B cell (primary cell): ENCODE results near the gene RAB43. TPM values are rescaled to one million over a fixed set of nuclear protein-coding genes. Genes with fewer than 3 reads are reported as not detected.

Experiments used
- ATAC-seq: fragments of 200-7000 bp; cut with Tn5 transposase; one replicate; pipeline ENCODE4 v1.10.0; 2021; ENCODE audit warnings: low read depth, mild to moderate bottlenecking, moderate number of reproducible peaks, moderate library complexity
- CTCF ChIA-PET: fragments of 350-600 bp; sonication (Branson Sonifier 250); formaldehyde crosslinking; loops from one replicate; lab custom pipeline; 2021; ENCODE audit warnings: antibody characterized with exemption, inconsistent platforms; lab: Charles Lee
- POLR2A ChIA-PET: fragments of 350-600 bp; sonication (Branson Sonifier 250); formaldehyde crosslinking; loops from one replicate; lab custom pipeline; 2021; ENCODE audit warnings: antibody characterized with exemption; lab: Charles Lee
- DNase-seq: peaks from one replicate; pipeline ENCODE4 v3.0.0; 2013
- H2AFZ ChIP-seq: 2 replicates; pipeline ENCODE4 v1.6.1; 2012; ENCODE audit warnings: mild to moderate bottlenecking, low read depth, low read length; ENCODE audit not compliant: insufficient read depth, poor library complexity, severe bottlenecking
- H3K27ac ChIP-seq, 2 donors: 1 replicate in 1 of 2; 2 replicates in 1 of 2; pipeline ENCODE4 v1.5.1; 2012 to 2013; ENCODE audit warnings: low read length in 2 of 2, mild to moderate bottlenecking in 2 of 2, moderate library complexity in 1 of 2
- H3K27me3 ChIP-seq, 4 experiments: fragments of 200-600 bp in 1 of 4; sonication (generic) in 1 of 4; replicated peaks in 1 of 4; 1 replicate in 2 of 4; 2 replicates in 2 of 4; pipeline versions ENCODE4 v1.6.1 to v1.7.0; 2013 to 2016; ENCODE audit warnings: low read length in 3 of 4, mild to moderate bottlenecking in 2 of 4, mixed read lengths in 1 of 4, moderate library complexity in 1 of 4; ENCODE audit not compliant: insufficient read depth in 4 of 4, control insufficient read depth in 3 of 4; ENCODE audit errors: control extremely low read depth in 1 of 4
- H3K36me3 ChIP-seq, 2 experiments: replicated peaks in 1 of 2; 1 replicate in 1 of 2; 2 replicates in 1 of 2; pipeline versions ENCODE4 v1.6.1 to v1.7.1; 2013; ENCODE audit warnings: low read length in 1 of 2; ENCODE audit not compliant: insufficient read depth in 2 of 2, control insufficient read depth in 1 of 2; ENCODE audit errors: control extremely low read depth in 1 of 2, extremely low read depth in 1 of 2
- H3K4me1 ChIP-seq, 2 donors: fragments of 200-600 bp in 1 of 2; sonication (generic) in 1 of 2; 1 replicate in 1 of 2; 2 replicates in 1 of 2; pipeline versions ENCODE4 v1.5.1 to v1.6.1; 2013 to 2017; ENCODE audit warnings: low read length in 2 of 2; ENCODE audit not compliant: control insufficient read depth in 2 of 2, insufficient read depth in 2 of 2
- H3K4me2 ChIP-seq: replicated peaks from 2 replicates; pipeline ENCODE3; 2012; ENCODE audit warnings: mild to moderate bottlenecking, low read depth, low read length; ENCODE audit not compliant: poor library complexity, severe bottlenecking
- H3K4me3 ChIP-seq, 5 experiments: fragments of 200-600 bp in 1 of 5; sonication (generic) in 1 of 5; 1 replicate in 3 of 5; 2 replicates in 2 of 5; pipeline versions ENCODE4 v1.5.1 to v1.7.0; 2011 to 2016; ENCODE audit warnings: low read length in 4 of 5, mild to moderate bottlenecking in 4 of 5, low read depth in 2 of 5, control low read depth in 1 of 5, moderate library complexity in 1 of 5; ENCODE audit not compliant: insufficient read depth in 1 of 5; ENCODE audit errors: control extremely low read depth in 1 of 5, extremely low read depth in 1 of 5
- H3K79me2 ChIP-seq: fragments of 200-600 bp; sonication (generic); one replicate; pipeline ENCODE4 v1.6.0; 2016; ENCODE audit warnings: low read length; ENCODE audit not compliant: control insufficient read depth, insufficient read depth
- H3K9ac ChIP-seq: fragments of 200-600 bp; sonication (generic); 2 replicates; pipeline ENCODE4 v1.6.1; 2017; ENCODE audit warnings: mild to moderate bottlenecking, low read length, moderate library complexity
- H3K9me3 ChIP-seq, 3 donors: one replicate each; pipeline versions ENCODE4 v1.6.1 to v1.7.1; 2013; ENCODE audit warnings: low read length in 2 of 3; ENCODE audit not compliant: control insufficient read depth in 2 of 3, insufficient read depth in 1 of 3; ENCODE audit errors: control extremely low read depth in 1 of 3
- H4K20me1 ChIP-seq: 2 replicates; pipeline ENCODE4 v1.6.0; 2012; ENCODE audit warnings: mild to moderate bottlenecking, low read length; ENCODE audit not compliant: insufficient read depth, control insufficient read depth, poor library complexity, severe bottlenecking
- H3K27ac Mint-ChIP-seq: one replicate; pipeline ENCODE4 v1.8.0; 2021; ENCODE audit warnings: mixed read lengths
- H3K27me3 Mint-ChIP-seq: one replicate; pipeline ENCODE4 v1.8.0; 2021; ENCODE audit warnings: mixed read lengths
- H3K4me1 Mint-ChIP-seq: one replicate; pipeline ENCODE4 v1.8.0; 2021; ENCODE audit warnings: mixed read lengths
- H3K4me3 Mint-ChIP-seq: one replicate; pipeline ENCODE4 v1.8.0; 2021; ENCODE audit warnings: mixed read lengths
- H3K9me3 Mint-ChIP-seq: one replicate; pipeline ENCODE4 v1.8.0; 2022; ENCODE audit warnings: mixed read lengths; ENCODE audit not compliant: insufficient read depth
- CTCF ChIP-seq: fragments of 200-600 bp; IDR thresholded peaks from one replicate; pipeline ENCODE4 v1.8.0; 2022; ENCODE audit warnings: antibody characterized with exemption, mild to moderate bottlenecking
- EZH2 ChIP-seq: IDR thresholded peaks from 2 replicates; pipeline ENCODE4 v1.6.1; 2012; ENCODE audit warnings: borderline replicate concordance, low read depth, mild to moderate bottlenecking, moderate library complexity, low read length; ENCODE audit not compliant: insufficient read depth, poor library complexity, severe bottlenecking
- whole genome bisulfite sequencing: methylation state at CpG from one replicate; pipeline ENCODE4 v1.1.5; 2013; ENCODE audit warnings: missing lambda C conversion rate; ENCODE audit not compliant: insufficient coverage; 5-methylcytosine and 5-hydroxymethylcytosine counted together
- intact Hi-C: fragments of 100-400 bp; cut with micrococcal nuclease; formaldehyde crosslinking; loops from one replicate; pipeline ENCODE4 v1.10.0; 2022
- polyA plus RNA-seq: library from polyadenylated mRNA; depleted of rRNA; stranded (reverse); fragments of >200 nt; gene quantifications from 2 replicates; pipeline ENCODE4 v1.2.3, GENCODE V29; 2012
- total RNA-seq, 2 donors: library from RNA; stranded (reverse); fragments of 120-200 nt in 1 of 2; gene quantifications; 1 replicate in 1 of 2; 2 replicates in 1 of 2; pipeline versions ENCODE4 v1.2.3 to v1.2.4, GENCODE V29; 2013 to 2022

Gene RAB43
- total and polyA plus RNA-seq, 2 donors (not counting 1 experiment from before 2014, with no cell fraction given) = 7.6 to 14.3 TPM

- no peaks in the 10 kb centered on the region for H3K9me3 Mint-ChIP-seq
- peaks cover 4 to 12% of the 10 kb centered on the region in 2 donors for H3K4me1 ChIP-seq
- H3K27ac ChIP-seq = no peak overlapping the region
- H3K4me2 ChIP-seq = no peak overlapping the region
- ChIA-PET CTCF (interaction anchor here (1.2 to 4.8 kb wide), 2 partner anchors 13 to 97 kb away, joined by 3 to 35 read pairs; no protein-coding TSS in a partner anchor), POLR2A (no interaction called here)
- H3K4me3 Mint-ChIP-seq = no peak overlapping the region
- peaks cover 0 to 8% (median 0%) of the 10 kb centered on the region in 3 donors for H3K9me3 ChIP-seq
- intact Hi-C loops = no loop called here
- H3K9ac ChIP-seq = no peak overlapping the region
- H3K27me3 Mint-ChIP-seq = peaks cover 37% of the 10 kb centered on the region
- no peak overlapping the region for H3K4me3 ChIP-seq
- H3K4me1 Mint-ChIP-seq = peaks cover 11% of the 10 kb centered on the region
- no peaks in the 10 kb centered on the region for H3K79me2 ChIP-seq
- no peak for TF ChIP-seq EZH2
- TF ChIP-seq CTCF = no peak
- H4K20me1 ChIP-seq = no peaks in the 10 kb centered on the region
- no peak overlapping the region for H2AFZ ChIP-seq
- H3K27ac Mint-ChIP-seq = no peak overlapping the region
- no peaks in the 10 kb centered on the region for H3K36me3 ChIP-seq
- DNase-seq = no peak
- no peak for ATAC-seq
- H3K27me3 ChIP-seq = peaks cover 0 to 33% (median 6%) of the 10 kb centered on the region in 4 experiments
- 94% methylated on average over 3 of the region's 4 CpGs for WGBS
Measured at GRCh38 chr3:129065720-129066073, 55.9 kb downstream of the RAB43 start.

GRCh38 chr3:129065016-129065719 is 56.4 kb downstream of the RAB43 start:
- no peaks in the 10 kb centered on the region for H3K36me3 ChIP-seq
- Mint-ChIP-seq H3K9me3 (no peaks in the 10 kb centered on the region), H3K27me3 (peaks cover 34% of the 10 kb centered on the region), H3K27ac (peak overlapping the region; percentile 37), H3K4me3 (no peak overlapping the region), H3K4me1 (peaks cover 8% of the 10 kb centered on the region)
- no peak overlapping the region for H2AFZ ChIP-seq
- TF ChIP-seq EZH2 = no peak
- TF ChIP-seq CTCF = no peak
- H3K27me3 ChIP-seq = peaks cover 0 to 34% (median 7%) of the 10 kb centered on the region in 4 experiments
- no peak overlapping the region for H3K4me3 ChIP-seq
- H3K4me2 ChIP-seq = no peak overlapping the region
- intact Hi-C loops = no loop called here
- DNase-seq (no peak), ATAC-seq (no peak)
- no peaks in the 10 kb centered on the region for H4K20me1 ChIP-seq
- H3K9me3 ChIP-seq = peaks cover 0 to 8% (median 0%) of the 10 kb centered on the region in 3 donors
- WGBS = 83% methylated on average over 11 of the region's 14 CpGs
- no peak overlapping the region for H3K9ac ChIP-seq
- no peaks in the 10 kb centered on the region for H3K79me2 ChIP-seq
- POLR2A ChIA-PET = no interaction called here
- no peak overlapping the region for H3K27ac ChIP-seq
- peaks cover 3 to 8% of the 10 kb centered on the region in 2 donors for H3K4me1 ChIP-seq
- CTCF ChIA-PET = interaction anchor here (1.2 kb wide), 1 partner anchor 96 kb away, joined by 3 read pairs; no protein-coding TSS in a partner anchor
